HG02763 (cell line): ENCODE data around the gene SNX6.
A peak's percentile ranks its signal among the peaks of the same experiment; 100 is the strongest.
"Not testable (repeated sequence)": the region's sequence is repeated elsewhere in the genome, so short reads cannot be mapped to it uniquely, and the experiment has no call there.

Experiments
- ATAC-seq: cut with Tn5 transposase; IDR thresholded peaks from one replicate; pipeline ENCODE4 v1.9.1; 2021; ENCODE audit warnings: mild to moderate bottlenecking, moderate library complexity; ENCODE audit not compliant: unreplicated experiment

The SNX6 gene

DNA sequence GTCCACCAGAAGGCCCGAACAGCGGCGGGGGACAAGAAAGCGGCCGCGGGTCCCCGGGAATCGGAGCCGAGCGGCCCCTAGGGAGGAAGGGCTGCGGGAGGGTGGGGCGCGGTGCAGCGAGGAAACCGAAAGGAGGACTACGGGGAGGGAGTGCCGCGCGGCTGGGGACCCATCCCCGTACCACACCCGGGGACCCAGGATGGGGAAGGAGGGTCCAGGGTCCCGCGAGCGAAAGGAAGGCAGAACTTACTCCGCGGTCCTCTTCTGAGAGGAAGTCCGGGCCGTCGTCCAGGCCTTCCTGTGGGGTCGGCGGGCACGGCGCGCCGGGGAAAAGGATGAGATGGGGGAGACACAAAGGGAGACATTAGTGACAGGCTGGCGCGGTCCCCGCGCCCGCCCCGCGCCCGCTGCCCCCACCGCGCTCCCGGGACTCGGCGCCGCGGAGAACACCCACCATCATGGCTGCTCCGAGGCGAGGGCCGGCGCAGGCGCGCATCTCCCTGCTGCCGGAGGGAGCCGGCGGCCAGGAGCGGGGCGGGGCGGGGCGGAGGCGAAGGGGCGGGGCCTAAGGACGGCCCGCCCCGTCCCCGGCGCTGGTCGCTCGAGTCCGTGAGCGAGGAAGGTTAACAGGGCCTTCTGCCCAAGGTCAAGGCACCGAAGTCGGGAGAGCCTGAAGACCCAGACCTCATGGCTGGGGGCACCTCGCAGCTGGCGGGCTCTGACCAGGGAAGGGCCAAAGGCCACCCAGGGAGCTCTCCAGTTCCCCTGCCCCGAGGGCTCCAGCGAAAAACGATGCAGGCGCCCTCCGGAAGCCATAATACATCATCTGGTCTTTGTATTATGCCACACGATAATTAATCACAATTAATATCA, at the start of gene SNX6:
Gene SNX6, minus strand, starts transcription at position 492 of the 873 bp plus-strand sequence. Its CDS starts 32 bp downstream, at position 460.
- peak; percentile 96 for ATAC-seq

DNA sequence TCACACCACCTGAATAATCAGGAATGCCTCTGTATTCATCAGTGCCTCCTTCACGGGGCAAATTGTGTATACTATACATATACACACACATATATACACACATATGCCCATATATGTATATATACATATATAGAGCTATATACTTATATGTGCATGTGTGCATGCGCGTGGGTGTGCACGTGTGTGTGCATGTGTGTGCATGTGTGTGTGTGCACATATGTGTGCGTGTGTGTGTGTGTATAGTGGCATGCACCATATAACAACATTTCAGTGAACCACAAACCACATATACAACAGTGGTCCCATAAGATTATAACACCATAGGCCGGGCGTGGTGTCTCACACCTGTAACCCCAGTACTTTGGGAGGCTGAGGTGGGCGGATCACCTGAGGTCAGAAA, 48.8 kb upstream of the SNX6 start:
- no peak for ATAC-seq

DNA sequence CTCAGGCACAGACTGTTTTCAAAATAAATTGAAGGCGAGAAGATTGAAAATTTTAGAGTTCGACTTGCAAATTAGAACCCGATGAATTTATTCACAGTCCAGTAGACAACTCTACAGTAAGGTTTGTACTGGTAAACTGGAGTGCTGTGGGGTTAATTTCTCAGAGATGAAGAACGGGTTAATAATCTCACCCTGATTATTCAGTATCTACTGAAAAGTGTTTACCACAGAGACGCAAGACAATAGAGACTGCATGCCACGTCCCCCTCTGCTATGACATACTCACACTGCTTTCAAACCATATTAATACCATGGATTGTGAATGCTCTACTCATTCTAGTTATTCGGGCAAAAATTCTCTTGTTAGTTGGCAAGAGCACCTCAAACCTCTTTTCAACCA, 48.4 kb upstream of the SNX6 start:
- no peak for ATAC-seq

DNA sequence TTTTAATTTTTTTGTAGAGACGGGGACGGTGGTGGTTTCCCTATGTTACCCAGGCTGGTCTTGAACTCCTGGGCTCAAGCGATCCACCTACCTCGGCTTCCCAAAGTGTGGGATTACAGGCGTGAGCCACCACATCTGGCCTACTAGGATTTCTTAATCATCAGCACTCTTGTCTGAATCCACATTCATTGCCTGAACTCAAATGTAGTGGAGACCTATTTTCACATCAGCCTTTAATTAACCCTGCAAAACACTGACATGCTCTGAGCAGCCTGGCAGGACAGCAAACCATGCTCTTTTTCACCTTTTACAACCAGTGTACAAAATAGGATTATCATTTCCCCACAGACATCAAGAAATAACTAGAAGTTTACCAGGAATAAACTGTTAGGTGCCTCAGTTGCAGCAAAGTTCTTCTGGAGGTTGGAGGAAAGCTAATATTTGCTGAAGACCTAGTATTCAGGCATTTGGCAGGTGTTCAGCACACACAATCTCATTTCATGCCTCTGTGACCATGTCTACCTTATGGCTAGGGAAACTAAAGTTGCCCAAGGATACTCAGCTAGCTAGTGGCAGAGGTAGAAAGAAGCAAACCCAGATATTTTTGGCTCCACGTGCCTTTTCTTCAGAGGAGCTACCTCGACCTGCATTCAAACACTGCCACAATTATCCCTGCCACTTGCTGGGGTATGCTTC, 46.7 kb upstream of the SNX6 start:
- no peak for ATAC-seq

DNA sequence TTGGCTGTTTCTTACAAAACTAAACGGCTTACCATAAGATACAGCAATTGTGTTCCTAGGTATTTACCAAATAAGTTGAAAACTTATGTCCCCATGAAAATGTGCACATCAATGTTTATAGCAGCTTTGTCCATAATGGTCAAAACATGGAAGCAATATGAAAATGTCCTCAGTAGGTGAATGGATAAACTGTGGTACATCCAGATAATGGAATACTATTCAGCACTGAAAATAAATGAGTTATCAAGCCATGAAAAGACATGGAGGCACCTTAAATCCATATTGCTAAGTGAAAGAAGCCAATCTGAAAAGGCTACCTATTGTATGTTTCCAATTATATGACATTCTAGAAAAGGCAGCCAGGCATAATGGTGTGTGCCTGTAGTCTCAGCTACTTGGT, 43.8 kb upstream of the SNX6 start:
- ATAC-seq: no peak

DNA sequence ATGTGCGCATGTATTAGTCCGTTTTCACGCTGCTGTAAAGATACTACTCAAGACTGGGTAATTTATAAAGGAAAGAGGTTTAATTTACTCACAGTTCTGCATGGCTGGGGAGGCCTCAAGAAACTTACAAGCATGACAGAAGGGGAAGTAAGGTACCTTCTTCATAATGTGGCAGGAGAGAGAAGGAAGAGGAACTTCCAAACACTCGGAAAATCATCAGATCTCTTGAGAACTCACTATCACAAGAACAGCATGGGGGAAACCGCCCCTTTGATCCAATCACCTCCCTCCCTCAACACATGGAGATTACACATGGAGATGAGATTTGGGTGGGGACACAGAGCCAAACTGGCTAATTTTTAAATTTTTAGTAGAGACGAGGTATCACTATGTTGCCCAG, 41.8 kb upstream of the SNX6 start:
- ATAC-seq: no peak

DNA sequence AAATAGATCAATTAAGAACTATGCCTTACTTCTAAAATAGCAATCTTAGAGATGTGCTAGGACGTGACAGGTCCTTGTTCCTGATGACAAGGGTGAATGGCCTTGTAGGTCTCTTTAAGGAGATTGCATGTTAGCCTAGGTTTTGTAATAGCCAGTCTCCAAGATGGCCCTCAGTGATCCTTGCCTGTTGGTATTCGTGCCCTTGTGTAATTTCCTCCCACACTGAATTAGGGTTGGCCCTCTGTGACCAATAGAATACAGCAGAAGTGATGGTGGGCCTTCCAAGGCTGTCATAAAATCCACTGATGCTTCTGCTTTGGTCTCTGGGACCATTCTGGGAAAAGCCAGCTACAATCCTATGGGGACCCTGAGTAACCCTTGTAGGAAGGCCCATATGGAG, 38.2 kb upstream of the SNX6 start:
- no peak for ATAC-seq

DNA sequence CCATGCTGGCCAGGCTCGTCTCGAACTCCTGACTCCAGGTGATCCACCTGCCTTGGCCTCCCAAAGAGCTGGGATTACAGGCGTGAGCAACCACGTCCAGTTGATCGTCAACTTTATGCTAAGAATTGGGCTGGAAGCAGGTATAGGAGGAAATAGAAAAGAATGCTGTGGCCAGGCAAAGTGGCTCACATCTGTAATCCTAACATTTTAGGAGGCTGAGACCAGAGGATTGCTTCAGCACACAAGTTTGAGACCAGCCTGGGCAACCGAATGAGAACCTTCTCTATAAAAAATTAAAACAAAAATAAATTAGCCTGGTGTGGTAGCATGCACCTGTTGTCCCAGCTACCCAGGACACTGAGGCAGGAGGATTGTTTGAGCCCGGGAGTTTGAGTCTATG, 37.1 kb upstream of the SNX6 start:
- no peak for ATAC-seq

DNA sequence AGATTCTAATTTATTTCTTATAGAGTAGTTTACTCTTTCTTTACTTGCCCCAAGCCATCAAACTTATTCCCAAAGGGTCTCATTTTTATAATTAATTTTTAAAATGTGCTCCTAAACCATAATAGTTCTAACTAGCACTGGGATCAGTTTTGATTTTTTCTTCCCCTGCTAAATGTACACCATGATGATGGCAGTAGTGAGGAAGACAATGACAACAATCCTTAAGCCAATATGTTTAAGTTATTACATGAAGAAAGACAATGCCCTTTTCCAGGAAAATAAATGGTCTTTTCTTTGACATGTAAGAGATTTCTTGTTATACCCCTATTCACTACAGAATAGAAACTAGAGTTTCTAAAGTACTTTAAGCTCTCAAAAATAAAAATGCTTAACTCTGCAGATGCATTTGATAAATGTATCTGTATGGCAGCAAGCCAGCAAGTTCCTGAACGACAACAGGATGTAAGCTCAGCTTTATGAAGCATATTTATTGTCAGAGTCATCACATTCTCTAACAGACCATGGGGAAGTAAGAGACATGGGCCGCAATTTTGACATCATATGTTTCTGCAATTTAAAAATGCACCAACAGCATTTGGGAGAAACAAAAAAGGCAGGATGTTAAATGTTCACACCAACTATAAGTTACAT, 36.0 kb upstream of the SNX6 start:
- no peak for ATAC-seq

DNA sequence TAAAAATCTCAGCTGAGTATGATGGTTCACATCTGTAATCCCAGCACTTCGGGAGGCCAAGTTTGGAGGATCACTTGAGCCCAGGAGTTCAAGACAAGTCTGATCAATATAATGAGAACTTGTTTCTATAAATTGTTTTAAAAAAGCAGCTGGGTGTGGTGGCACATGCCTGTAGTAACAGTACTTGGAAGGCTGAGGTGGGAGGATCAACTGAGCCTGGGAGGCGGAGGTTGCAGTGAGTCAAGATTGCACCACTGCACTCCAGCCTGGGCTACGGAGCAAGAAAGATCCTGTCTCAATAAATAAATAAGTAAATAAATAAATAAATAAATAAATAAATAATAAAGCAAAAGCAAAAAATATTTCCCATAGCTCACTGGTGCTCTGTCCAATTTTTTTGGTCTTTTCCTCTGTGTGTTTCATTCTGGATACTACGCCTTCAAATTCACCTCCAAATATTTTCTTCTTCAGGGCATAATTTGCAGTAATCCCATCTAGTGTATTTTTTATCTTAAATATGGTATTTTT, 32.7 kb upstream of the SNX6 start:
- no peak for ATAC-seq

DNA sequence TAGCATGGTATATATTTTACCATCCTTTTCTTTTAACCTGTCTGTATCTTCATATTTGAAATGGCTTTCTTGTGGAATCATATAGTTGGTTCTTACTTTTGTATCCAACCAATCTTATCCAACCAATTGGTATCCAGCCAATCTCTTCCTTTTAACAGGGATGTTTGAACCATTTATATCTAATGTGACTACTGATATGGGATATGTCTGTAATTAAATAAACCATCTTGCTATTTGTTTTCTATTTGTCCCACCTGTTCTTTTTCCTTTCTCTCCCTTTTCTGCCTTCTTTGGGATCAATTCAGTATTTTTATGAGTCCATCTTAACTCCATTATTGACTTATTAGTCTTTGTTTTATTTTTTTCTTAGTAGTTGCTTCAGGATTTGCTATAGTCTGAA, 30.8 kb upstream of the SNX6 start:
- no peak for ATAC-seq

DNA sequence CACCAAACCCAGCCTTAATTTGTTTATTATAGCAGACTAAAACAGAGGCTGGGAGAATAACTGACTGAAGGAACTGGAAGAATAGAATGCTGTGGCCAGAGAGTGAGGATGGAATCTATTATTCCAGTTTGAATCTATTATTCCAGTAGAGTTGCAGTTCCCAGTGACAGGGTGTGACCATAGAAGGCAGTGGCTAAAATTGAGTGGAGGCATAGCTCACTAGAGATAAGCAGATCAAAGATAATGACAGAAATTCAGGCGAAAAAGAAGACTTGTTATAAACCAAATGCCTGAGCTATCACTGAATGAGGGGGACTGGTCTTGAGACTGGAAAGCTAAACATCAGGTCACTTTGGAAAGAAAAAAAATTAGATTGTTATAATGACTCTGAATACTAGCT, 26.0 kb upstream of the SNX6 start:
- ATAC-seq: no peak

DNA sequence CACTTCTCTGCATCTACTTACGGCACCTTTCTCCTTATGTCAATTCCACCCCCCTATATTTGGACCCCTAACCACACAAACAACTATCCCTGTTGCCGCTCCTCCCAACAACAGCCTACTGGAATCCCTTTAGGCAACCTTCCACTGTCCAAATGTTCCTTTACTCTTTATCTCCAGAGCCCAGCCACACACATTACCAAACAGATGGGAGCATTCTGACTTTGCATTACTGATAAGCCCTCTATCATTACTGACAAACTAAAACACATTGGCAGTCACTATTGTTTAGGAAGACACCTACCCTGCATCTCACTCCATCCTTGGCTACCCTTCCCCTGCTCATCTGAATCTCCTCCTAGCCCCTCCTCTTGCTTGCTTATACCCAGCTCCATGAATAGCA, 23.1 kb upstream of the SNX6 start:
- ATAC-seq: not testable (repeated sequence)

DNA sequence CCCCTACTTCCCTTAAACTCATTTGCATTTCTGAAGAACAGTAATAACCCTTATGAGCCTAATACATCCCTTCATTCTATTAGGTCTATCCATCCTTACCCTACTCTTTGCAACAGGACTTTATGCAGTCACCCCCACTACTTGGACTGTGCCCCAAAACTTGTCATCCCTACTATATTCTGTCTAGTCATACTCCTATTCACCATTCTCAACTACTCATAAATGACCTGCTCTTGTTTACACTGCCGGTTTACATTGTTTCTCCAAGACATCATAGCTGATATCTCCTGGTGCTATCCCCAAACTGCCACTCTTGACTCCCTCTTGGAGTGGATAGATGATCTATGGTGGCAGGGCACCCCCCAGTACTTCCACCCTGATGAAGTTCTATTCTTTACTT, 22.4 kb upstream of the SNX6 start:
- not testable (repeated sequence) for ATAC-seq

DNA sequence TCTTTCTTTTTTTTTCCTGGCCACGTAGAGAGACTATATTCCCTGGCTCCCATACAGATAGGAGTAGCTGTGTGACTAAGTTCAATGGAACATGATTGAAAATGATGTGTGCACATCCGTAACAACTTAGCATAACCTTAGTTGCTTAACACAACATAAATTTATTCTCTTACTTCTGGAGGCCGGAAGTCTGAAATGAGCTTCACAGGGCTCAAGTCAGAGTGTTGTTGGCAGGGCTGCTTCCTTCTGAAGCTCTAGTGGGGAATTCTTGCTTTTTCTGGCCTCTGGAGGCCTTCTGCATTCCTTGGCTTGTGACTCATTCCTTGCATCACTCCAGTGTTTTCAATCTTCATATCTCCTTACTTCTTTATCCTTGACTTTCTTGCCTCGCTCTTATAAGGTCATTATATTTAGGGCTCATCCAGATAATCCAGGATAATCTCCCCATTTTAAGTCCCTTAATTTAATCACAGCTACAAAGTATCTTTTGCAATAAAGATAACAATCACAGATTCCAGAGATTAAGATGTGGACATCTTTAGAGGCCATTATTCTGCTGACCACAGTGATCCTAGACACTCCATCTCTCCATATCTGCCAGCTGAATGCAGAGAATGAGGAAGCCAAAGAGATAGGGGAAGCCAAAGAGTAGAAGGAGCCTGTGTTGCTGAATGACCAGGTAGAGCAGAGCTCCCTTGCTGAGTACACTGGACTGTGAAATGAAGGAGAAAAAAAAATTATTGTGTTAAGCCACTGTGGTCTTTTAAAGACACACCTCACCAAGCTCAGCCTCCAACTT, 21.0 kb upstream of the SNX6 start:
- no peak for ATAC-seq

DNA sequence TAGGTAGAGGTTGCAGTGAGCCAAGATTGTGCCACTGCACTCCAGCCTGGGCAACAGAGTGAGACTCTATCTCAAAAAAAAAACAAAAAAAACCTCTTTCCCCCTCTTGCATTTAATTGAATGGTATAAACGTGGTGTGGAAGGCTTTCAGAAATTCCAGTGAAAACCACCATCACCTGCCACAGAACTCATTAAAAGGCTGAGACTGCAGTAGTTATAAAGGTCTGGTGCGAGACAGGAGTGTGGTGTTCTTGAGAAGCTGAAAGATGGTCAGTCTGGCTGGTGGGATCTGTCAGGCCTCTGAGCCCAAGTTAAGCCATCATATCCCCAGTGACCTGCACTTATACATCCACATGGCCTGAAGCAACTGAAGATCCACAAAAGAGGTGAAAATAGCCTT, 20.1 kb upstream of the SNX6 start:
- not testable (repeated sequence) for ATAC-seq

DNA sequence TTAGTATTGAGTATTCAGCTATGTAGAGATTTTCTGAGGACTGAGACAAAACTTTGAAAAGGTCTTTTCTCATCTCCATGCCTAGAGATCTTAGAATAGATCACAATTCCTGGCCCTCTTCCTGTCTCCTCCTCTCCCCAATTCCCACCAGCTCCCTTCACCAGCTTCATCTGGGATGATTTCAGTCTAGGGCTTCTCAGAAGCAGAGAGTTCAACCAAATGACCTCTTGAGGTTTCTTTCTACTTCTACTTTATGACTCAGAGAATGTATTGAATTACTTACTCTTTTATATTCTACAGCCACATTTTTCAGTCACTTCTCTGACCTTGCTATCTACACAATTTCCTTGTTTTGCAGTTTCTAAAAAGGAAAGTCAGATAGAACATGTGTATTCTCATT, 19.4 kb upstream of the SNX6 start:
- no peak for ATAC-seq

DNA sequence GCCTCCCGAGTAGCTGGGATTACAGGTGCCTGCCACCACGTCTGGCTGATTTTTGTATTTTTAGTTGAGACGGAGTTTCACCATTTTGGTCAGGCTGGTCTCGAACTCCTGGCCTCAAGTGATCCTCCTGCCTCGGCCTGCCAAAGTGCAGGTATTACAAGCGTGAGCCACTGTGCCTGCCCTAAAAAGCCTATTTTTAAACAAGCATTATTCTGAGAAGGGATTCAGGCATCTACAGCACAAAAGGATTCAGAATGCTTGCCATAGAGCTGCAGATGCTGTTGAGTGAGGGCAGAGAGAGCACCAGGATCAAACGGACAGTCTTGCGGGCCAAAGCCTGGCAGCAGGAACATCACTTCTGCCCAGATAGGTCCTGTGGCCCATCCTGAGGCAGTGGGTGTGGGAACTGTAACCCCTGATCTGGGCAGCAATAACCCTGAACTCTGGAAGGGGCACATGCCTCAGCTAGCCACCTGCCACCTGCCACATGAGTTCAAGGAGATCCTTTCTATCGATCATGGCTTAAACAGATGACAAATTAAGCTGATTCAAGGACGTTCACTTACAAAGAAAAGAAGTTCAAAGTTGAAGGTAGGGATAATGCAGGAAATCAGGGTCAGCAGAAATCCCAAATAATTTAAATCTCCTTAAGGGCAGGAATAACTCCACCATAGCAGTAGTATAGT, 16.8 kb upstream of the SNX6 start:
- no peak for ATAC-seq

DNA sequence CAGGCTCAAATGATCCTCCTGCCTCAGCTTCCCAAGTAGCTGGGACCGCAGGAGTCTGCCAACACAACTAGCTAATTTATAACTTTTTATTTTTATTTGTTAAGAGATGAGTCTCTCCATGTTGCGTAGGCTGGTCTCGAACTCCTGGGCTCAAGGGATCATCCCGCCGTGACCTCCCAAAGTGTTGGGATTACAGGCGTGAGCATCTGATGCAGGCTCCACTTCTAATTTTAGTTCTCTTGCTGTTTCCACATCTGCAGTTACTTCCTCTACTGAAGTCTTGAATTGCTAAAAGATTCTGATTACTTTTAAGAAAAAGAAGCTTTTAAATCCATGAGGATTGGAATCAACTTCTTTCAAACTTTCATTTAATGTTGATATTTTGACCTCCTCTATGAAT, 13.4 kb upstream of the SNX6 start:
- ATAC-seq: no peak

DNA sequence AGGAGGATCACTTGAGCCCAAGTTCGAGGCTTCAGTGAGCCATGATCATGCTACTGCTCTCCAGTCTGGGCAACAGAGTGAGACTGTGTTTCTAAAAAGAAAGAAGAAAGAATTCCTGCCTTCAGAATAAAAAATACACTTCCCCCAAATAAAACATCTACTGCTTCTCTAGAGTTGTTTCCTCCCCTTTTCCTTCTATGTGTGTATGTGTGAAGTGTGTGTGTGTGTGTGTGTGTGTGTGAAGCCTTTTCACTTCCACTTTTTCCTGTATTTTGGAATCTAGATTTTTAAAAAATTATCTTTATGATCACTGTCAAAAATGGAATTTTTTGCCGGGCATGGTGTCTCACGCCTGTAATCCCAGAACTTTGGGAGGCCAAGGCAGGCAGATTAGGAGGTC, 12.6 kb upstream of the SNX6 start:
- ATAC-seq: no peak
